Measurements from ENCODE around the gene SORCS3.

Gene SORCS3

GRCh38 chr10:105085980-105086379 is 444.9 kb downstream of the SORCS3 start:
- no peaks in the 10 kb centered on the region for H3K27me3 ChIP-seq (replicated peaks; ENCODE audit: insufficient read depth, low read length)
- H3K4me2 ChIP-seq (ENCODE audit: low read depth, low read length): no peak overlapping the region
- no peaks in the 10 kb centered on the region for H3F3A ChIP-seq (ENCODE audit: insufficient read depth, low read length)
- H2AFZ ChIP-seq (ENCODE audit: low read length): no peak overlapping the region
- no peak overlapping the region for H3K9ac ChIP-seq (ENCODE audit: low read length)
- no peak overlapping the region for H3K27ac ChIP-seq (ENCODE audit: low read length)
- no peaks in the 10 kb centered on the region for H4K20me1 ChIP-seq (ENCODE audit: insufficient read depth, low read length)
- TF ChIP-seq, protein P1, sequence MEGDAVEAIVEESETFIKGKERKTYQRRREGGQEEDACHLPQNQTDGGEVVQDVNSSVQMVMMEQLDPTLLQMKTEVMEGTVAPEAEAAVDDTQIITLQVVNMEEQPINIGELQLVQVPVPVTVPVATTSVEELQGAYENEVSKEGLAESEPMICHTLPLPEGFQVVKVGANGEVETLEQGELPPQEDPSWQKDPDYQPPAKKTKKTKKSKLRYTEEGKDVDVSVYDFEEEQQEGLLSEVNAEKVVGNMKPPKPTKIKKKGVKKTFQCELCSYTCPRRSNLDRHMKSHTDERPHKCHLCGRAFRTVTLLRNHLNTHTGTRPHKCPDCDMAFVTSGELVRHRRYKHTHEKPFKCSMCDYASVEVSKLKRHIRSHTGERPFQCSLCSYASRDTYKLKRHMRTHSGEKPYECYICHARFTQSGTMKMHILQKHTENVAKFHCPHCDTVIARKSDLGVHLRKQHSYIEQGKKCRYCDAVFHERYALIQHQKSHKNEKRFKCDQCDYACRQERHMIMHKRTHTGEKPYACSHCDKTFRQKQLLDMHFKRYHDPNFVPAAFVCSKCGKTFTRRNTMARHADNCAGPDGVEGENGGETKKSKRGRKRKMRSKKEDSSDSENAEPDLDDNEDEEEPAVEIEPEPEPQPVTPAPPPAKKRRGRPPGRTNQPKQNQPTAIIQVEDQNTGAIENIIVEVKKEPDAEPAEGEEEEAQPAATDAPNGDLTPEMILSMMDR (IDR thresholded peaks at IDR 0.05; ENCODE audit: low read length): no peak
- TF ChIP-seq EZH2 (optimal IDR thresholded peaks at IDR 0.05; ENCODE audit: low read depth, low read length): no peak
- no peaks in the 10 kb centered on the region for H3K79me2 ChIP-seq (ENCODE audit: low read length)
- DNase-seq: no peak
- no peaks in the 10 kb centered on the region for H3K4me1 ChIP-seq (ENCODE audit: low read length)
- H3K4me3 ChIP-seq (ENCODE audit: low read length): no peak overlapping the region
- H3K9me2 ChIP-seq (replicated peaks; ENCODE audit: insufficient read depth, low read length): no peaks in the 10 kb centered on the region
- no peaks in the 10 kb centered on the region for H3K36me3 ChIP-seq (replicated peaks; ENCODE audit: insufficient read depth, low read length)
- no peaks in the 10 kb centered on the region for H3K9me3 ChIP-seq (replicated peaks; ENCODE audit: insufficient read depth, low read length)

GRCh38 chr10:105094048-105094447 is 453.0 kb downstream of the SORCS3 start:
- Histone ChIP-seq H3K9ac (ENCODE audit: low read length) (no peak overlapping the region), H2AFZ (ENCODE audit: low read length) (no peak overlapping the region), H3K36me3 (replicated peaks; ENCODE audit: insufficient read depth, low read length) (no peaks in the 10 kb centered on the region), H3F3A (ENCODE audit: insufficient read depth, low read length) (no peaks in the 10 kb centered on the region), H4K20me1 (ENCODE audit: insufficient read depth, low read length) (no peaks in the 10 kb centered on the region), H3K4me3 (ENCODE audit: low read length) (no peak overlapping the region), H3K27me3 (replicated peaks; ENCODE audit: insufficient read depth, low read length) (no peaks in the 10 kb centered on the region), H3K9me2 (replicated peaks; ENCODE audit: insufficient read depth, low read length) (no peaks in the 10 kb centered on the region), H3K4me2 (ENCODE audit: low read depth, low read length) (no peak overlapping the region), H3K4me1 (ENCODE audit: low read length) (no peaks in the 10 kb centered on the region), H3K79me2 (ENCODE audit: low read length) (no peaks in the 10 kb centered on the region), H3K9me3 (replicated peaks; ENCODE audit: insufficient read depth, low read length) (no peaks in the 10 kb centered on the region), H3K27ac (ENCODE audit: low read length) (no peak overlapping the region)
- TF ChIP-seq EZH2 (optimal IDR thresholded peaks at IDR 0.05; ENCODE audit: low read depth, low read length): no peak
- no peak for TF ChIP-seq EZH2phosphoT487 (IDR thresholded peaks at IDR 0.05; ENCODE audit: low read length)
- TF ChIP-seq, protein P1 (IDR thresholded peaks at IDR 0.05; ENCODE audit: low read length): no peak
- DNase-seq: no peak

- TF ChIP-seq EZH2 (optimal IDR thresholded peaks at IDR 0.05; ENCODE audit: low read depth, low read length): no peak
- TF ChIP-seq, protein P1 (IDR thresholded peaks at IDR 0.05; ENCODE audit: low read length): no peak
- TF ChIP-seq EZH2phosphoT487 (IDR thresholded peaks at IDR 0.05; ENCODE audit: low read length): no peak
- H3K4me2 ChIP-seq (ENCODE audit: low read depth, low read length): no peak overlapping the region
- DNase-seq: no peak
These were observed 455.2 kb downstream of the SORCS3 start for GRCh38 chr10:105096316-105096715.

More at GRCh38 chr10:105096316-105096715, 455.2 kb downstream of the SORCS3 start:
- no peaks in the 10 kb centered on the region for H3K79me2 ChIP-seq (ENCODE audit: low read length)
- no peaks in the 10 kb centered on the region for H3K4me1 ChIP-seq (ENCODE audit: low read length)
- no peaks in the 10 kb centered on the region for H3K9me2 ChIP-seq (replicated peaks; ENCODE audit: insufficient read depth, low read length)
- H4K20me1 ChIP-seq (ENCODE audit: insufficient read depth, low read length): no peaks in the 10 kb centered on the region
- no peak overlapping the region for H3K4me3 ChIP-seq (ENCODE audit: low read length)
- H3K27me3 ChIP-seq (replicated peaks; ENCODE audit: insufficient read depth, low read length): no peaks in the 10 kb centered on the region
- no peaks in the 10 kb centered on the region for H3K36me3 ChIP-seq (replicated peaks; ENCODE audit: insufficient read depth, low read length)
- no peaks in the 10 kb centered on the region for H3K9me3 ChIP-seq (replicated peaks; ENCODE audit: insufficient read depth, low read length)
- no peak overlapping the region for H3K9ac ChIP-seq (ENCODE audit: low read length)
- no peak overlapping the region for H2AFZ ChIP-seq (ENCODE audit: low read length)
- H3K27ac ChIP-seq (ENCODE audit: low read length): no peak overlapping the region
- no peaks in the 10 kb centered on the region for H3F3A ChIP-seq (ENCODE audit: insufficient read depth, low read length)

Measured in MM.1S (cell line).